Endothelial cell of umbilical vein (primary cell): ENCODE data around the gene ANXA2R.

Source experiments
- CTCF ChIP-seq, 2 donors: IDR thresholded peaks; 1 replicate in 1 of 2; 2 replicates in 1 of 2; pipeline ENCODE4 v1.5.1; 2011; ENCODE audit warnings: low read length in 2 of 2, mild to moderate bottlenecking in 2 of 2, moderate library complexity in 2 of 2, control low read depth in 1 of 2, inconsistent platforms in 1 of 2, low read depth in 1 of 2; ENCODE audit not compliant: insufficient read depth in 1 of 2; ENCODE audit errors: extremely low read depth in 1 of 2
- EZH2 ChIP-seq: IDR thresholded peaks from 2 replicates; pipeline ENCODE4 v1.6.1; 2012; ENCODE audit warnings: borderline replicate concordance, low read depth, mild to moderate bottlenecking, moderate library complexity, low read length, inconsistent platforms; ENCODE audit not compliant: severe bottlenecking
- JUN ChIP-seq: IDR thresholded peaks from 2 replicates; pipeline ENCODE4 v1.6.1; 2011; ENCODE audit warnings: borderline replicate concordance, low read depth; ENCODE audit not compliant: insufficient read length, insufficient read depth
- POLR2A ChIP-seq: IDR thresholded peaks from 2 replicates; pipeline ENCODE4 v1.6.1; 2012; ENCODE audit warnings: low read depth, mild to moderate bottlenecking, control low read depth, low read length
- POLR2AphosphoS5 ChIP-seq: IDR thresholded peaks from 2 replicates; pipeline ENCODE4 v1.6.1; 2012; ENCODE audit warnings: low read depth, mild to moderate bottlenecking, control low read depth, low read length, moderate library complexity; ENCODE audit not compliant: insufficient read depth

DNA sequence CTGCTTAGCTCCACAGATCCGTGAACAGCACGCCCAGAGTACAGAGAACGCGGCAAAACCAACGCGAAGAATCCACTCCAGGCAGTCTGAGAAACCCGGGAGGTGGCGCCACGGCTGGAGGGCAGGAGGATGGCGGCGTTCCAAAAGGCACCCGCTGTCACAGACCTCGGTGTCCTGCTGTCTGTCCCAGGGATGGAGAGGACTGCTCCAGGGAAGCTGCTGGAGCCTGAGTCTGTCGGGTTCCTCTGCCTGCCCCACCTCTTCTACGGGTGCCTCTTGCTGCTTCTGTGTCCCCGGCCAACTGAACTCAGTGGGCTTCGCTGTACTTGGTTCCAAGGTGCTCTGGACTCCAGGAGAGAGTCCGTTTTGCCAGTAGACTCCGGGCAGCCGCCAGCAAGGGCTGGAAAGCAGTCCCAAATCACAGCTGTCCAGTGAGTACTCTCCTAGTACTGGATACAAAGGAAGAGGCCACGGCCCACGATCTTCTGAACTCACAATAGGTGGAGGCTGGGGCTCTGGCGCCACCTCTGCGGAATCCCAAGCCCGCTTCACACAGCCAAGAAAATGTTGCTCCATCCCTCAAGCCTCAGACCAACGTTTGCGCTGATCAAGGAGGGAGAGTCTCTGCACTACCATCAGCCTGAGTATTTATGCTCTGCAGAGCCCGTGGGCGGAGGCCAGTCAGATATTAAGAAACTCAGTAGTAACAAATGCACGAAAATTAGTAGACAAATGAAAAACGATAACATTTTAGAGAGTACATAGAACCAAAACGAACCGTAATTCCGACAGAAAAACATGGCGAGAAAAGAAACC is 440 bp downstream of the ANXA2R start:
- no peak for TF ChIP-seq POLR2A
- TF ChIP-seq CTCF (IDR thresholded peaks at IDR 0.05; ENCODE audit: extremely low read depth in 1 of 2, insufficient read depth in 1 of 2, low read depth in 1 of 2, low read length in 2 of 2), result peak in 1 of 2 donors; percentile 51
- peak; percentile 22 for TF ChIP-seq POLR2AphosphoS5
- no peak for TF ChIP-seq EZH2
- TF ChIP-seq JUN, result no peak
